GF-D8 (cell line): ENCODE measurements around the gene PPIL1.

Experiments used
- DNase-seq: peaks from one replicate; lab custom pipeline; 2025; lab: John Stamatoyannopoulos, UW

Gene PPIL1

DNA sequence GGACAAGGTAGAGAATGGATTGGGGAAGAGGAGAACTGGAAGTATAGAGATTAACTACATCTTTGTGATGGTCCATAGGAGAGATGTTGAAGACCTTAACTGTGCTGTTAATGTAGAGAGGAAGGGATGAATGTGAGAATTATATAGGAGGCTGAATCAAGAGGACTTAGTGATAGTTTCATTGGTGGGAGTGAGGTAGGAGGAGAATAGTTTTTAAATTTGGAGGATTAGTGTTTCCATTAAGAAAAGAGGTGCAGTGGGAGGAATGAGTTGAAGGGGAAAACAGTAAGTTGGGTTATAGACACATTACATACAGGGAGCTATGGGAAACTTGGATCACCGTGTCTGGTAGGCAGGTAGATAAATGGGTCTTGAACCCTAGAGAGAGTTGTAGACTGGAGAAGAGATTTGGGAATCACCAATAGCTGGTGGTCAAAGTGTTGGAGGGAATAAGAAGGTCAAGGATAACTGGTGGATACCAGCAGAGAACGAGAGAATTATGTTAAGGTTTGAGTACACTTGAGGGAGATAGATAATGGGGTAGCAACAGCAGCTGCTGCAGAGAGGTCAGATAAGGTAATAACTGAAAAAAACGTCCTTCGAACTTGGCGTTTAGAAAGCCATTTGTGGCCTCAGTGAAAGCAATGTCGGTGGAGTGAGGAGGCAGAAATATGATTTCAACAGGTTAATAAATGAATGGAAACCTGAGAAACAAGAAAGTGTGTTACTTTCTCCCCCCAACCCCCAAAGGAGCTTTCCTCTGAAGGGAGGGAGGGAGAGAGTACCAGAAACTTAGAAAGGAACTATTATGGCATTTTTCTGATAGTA lies 14.3 kb upstream of the PPIL1 start:
- no peak for DNase-seq

DNA sequence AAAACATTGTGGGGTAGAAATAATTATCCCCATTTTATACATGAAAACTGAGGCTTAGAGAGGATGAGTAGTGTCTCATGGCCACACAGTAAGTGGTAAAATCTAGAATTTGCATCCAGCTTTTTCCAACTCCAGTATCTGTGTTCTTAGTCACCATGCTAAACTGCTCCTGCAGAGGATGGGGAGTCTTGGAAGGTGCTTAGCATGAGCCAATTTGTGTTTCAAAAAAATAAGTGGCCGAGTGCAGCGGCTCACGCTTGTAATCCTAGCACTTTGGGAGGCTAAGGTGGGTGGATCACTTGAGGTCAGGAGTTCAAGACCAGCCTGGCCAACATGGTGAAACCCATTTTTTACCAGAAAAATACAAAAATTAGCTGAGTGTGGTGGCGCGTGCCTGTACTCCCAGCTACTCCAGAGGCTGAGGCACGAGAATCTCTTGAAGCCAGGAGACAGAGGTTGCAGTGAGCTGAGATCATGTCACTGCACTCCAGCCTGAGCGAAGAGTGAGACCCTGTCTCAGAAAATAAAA lies 13.6 kb upstream of the PPIL1 start:
- no peak for DNase-seq

DNA sequence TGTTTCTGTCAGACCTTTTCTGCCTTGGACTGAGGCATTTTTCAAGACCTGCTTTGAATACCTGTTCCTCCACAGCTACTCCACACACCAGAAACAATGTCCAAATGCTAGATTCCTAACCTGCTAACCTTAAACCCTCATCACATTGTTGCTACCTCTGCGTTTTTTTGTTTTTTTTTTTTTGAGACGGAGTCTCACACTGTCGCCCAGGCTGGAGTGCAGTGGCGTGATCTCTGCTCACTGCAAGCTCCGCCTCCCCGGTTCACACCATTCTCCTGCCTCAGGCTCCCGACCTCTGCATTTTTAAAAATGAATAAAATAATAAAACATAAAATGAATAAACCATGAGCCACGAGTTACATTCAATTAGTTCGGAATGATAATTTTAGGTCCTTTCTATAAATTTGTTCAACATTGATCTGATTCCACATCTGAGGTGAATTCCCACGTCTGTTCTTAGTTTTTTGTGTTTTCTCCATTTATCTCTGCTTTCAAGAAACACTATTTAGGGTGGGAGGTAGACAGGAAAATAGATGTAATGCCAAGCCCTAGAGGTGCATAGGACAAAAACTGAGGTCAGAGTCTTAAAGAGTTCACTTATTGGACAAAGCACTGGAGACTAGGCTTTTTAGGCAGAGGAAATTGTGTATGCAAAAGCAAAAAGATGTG lies 12.5 kb upstream of the PPIL1 start:
- no peak for DNase-seq

DNA sequence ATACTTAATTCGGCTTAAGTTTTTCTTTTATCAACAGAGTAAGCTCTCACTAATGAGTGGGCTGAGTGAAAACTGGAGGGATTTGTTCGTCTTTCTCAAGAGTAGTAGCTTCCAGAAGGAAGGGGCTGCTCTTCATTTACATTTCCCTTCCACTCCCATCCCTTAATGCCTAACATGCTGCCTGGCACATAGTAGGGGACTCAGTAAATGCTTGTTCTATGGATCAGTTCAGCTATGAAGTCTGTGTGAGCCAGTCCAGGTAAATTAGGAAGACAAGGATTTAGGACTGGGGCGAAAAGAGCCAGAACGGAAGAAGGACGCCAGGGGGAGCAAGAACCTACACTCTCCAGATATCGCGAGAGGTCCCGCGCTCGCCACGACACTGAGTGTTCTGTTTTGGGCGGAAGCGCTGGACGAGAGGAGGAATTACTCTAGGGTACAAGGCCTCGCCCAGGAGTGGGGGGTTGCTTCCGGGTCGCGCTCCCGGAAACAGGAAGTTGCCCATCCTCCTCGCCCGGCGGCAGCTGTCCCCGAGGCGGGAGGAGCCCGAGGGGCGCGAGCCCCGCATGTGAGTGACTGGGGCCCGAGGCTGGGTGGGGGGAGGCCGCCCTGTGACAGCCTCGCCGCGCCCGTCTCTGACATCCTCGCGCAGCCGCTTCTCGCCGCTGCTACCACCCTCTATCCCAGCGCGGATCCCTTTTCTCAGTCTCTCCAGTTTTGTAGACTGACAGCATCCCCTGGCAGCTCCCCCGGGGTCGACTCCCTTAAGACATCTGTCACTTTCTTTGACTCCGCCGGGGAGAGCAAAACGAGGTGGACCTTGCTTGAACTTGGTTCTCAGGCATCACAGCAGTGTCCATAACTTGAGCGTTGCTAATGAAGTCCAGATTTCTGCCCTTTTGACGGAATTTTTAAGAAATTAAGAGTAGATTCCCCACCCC lies 11.1 kb upstream of the PPIL1 start, which contains the start of gene C6orf89:
C6orf89 (plus strand) TSS at position 492 of the 941 bp plus-strand sequence. CDS start 13,493 bp downstream, outside the sequence.
- peak; percentile 92 for DNase-seq

DNA sequence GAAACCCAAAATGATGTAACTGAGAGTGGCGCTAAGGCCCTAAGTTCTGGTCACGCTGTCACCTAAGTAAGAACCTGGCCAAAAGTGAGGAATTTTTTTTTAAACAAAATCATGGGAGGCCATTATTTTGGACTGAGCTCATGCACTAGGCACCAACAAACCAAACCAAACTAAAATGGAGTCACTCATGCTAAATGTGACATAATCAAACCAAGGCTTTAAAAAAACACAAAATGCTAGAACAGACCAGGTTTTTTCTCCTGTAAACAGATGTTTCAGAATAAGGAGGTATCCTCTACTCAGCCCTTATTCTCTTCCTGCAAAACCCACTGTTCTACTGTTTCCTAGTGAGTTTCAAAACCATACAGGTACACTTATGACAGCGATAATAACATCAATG lies 10.0 kb upstream of the PPIL1 start:
- no peak for DNase-seq

DNA sequence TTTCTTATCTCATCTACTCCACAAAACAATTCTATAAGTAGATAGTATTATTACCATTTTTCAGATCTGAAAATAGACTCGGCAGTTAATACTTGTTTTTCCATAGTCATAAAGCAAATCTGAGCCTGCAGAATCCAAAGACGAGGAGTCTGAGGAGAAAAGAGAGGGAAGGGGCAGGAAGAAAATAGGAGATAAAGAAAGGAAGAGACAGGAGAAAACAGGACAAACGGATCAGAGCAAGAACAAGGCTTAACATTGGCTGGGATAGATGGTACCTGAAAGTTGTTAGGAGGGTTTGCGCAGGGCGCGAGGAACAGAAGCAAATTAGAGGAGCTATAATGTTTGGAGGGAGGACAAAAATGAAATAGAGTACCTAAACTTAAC lies 639 bp upstream of the PPIL1 start:
- no peak for DNase-seq

DNA sequence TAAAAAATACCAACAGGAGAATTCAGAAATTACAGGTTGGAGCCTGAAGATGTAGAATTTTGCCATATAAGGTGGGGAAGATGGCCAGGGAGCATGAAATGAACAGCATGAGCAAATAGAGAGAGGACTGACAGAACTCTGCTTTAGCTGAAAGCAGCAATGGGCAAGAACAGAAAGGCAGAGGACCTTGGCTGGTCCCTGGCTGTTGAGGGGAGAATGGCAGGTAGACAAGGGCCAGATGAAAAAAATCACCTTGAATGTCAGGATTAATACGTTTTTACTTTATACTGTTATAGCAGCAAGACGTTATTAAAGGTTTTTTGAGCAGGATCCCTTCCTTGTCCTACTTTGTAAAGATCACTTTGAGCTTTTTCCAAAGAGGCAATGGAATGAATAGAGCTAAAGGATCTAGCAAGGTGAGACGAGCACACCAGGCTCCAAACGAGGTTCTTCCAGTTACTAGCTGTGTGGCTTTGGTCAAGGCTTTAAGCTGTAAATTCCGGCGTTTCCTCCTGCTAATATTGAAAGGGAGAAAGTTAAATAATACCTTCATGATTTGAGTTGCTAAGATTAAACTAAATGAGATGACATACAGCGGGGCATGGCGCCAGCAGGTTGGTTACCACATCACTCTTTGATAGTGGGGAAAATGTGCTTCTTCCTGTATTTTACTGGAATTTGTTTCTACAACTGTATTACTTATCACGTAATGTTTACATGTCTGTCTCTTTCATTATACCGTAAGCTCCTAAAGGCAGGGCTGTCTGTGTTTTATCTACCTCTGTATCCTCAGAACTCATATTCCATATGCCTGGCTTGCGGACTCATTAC lies 776 bp downstream of the PPIL1 start:
- no peak for DNase-seq

DNA sequence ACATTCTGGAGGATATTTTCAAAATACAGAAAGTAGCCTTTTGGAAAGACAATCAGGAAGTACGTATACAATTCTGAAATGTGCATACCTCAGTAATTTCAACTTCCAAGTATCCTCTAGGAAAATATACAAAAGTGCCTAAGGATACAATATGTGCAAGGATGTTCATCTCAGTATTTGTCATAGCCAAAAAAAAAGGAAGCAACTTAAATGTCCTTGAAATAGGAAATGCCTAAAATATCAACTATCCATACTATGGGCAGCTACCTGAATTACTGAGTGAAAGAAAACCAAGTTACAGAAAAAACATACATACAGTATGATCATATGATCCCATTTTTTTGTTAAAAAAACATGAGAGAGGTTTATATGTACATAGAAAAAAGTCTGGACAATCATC lies 1.5 kb downstream of the PPIL1 start:
- no peak for DNase-seq

DNA sequence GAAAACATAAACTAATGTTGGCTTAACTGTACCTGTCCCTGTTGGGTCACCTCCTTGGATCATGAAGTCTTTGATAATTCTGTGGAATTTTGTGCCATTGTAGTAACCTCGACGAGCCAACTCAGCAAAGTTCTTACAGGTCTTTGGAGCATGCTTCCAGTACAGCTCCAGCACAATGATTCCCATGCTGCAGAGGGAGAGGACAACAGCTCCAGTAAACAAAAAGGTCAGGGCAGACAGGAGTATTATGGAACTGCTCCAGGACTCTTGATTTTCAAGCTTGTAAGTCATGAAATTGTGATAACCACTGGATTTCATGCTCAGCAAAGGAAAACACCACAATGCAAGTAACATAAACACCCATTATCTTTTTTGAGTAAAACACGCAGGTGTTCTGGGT lies 2.9 kb downstream of the PPIL1 start:
- no peak for DNase-seq

DNA sequence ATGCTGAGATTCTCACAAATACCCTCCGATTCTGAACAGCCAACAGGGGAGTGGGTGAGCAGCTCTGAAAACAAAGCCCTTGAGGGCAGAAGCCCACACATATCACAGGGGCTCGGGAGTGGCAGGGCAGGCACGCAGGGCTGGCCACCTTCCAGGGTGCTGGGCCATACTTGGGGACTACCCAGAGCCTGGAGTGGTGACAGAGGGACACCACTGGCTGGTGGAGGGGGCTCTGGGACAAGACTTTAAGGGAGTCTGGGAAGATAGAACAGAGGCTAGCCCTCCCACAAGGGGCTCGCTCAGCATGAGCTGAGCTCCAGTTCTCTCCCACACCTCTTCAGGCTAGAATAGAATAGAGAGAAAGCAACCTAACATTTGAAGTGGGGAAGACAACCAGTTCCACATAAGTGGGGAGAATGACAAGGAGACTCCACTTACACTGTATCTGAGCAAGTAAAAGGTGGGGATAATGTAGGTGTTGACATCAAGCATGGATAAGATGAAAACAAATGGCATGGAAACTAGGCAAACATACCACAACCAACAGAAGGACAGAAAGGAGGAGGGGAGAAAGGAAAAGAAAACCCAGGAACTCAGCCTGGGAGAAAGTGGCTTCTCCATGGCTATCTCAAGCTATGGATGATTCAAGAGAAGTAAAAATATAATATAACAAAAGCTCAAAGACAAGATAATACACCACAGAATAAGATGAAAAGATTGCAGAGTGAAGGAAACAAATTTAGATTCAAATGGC lies 7.0 kb downstream of the PPIL1 start:
- no peak for DNase-seq

DNA sequence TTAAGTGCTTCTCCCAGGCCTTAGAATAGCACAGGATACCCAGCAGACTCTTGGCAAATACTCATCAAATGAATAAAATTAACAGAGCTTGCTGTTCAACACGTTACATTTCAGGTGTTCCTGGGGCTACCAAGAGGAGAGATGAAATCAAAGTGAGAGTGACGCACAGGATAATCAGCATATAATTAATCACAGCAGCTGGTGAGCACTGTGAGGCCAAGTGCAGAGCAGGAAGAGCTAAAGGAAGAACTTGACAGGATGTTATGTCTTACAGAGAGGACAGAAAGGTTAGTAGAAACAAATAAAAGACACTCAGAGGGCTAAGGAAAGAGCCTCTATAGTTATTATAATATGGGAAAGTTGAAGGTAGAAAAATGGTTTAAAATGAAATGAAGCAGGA lies 8.8 kb downstream of the PPIL1 start:
- DNase-seq, result no peak

DNA sequence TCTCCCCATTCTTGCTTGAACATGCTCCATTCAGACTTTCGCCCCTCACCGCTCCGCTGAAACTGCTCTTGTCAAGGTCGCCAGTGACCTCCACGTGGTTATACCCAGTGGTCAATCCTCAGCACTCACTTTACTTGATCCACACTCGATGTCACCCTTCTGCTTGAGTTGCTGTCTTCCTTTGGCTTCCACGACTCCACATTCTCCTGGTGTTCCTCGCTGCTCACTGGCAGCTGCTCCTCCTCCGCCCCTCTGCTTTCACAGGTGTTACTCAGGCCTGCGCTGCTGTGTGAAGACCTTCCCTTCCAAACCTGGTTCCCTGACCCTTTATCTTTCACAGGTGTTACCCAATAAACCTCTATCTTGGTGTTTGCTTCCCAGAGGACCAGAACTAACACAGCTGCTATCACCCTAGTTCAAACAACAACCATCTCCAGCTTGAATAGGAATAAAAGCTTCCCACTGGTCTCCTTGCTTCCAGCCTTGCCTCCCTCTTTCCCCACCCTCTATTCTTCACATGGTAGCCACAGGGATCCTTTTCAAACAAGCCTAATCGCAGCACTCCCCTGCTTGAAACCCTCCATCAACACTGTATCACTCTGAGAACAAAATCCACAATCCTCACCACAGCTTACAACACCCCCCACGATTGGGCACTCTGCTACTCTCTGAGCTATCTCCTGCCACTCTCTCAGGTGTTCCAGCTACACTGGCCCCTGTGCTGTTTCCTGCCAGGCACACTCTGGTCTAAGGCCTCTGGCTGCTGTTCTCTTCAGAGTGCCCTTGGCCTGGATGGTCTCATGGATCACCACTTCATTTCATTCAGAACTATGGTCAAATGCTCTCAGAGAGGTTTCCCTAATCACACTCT lies 10.7 kb downstream of the PPIL1 start:
- DNase-seq, result no peak

DNA sequence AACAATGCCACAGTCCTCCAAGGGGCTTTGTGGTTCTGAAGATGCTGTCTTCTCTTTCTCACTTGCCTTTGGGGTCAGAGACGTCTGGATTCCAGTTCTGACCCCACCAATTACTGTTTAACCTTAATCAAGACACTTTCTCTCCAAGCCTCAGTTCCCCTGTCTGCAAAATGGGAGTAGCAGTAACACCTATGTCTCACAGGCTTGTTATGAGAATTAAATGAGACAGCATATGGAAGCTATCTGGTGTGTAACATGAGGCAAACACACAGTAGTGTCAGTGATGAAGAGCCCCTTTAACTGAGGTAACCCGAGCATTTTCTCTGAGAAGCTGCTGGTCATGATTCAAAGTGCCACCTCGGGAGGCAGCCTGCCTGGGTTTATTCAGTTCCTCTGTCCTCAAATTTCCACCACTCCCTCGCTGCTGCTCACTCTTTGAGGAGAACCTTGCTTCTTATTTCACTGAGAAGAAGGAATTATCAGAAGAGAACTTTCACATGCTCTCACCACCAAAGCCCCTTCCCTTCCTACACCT lies 11.7 kb downstream of the PPIL1 start:
- no peak for DNase-seq

DNA sequence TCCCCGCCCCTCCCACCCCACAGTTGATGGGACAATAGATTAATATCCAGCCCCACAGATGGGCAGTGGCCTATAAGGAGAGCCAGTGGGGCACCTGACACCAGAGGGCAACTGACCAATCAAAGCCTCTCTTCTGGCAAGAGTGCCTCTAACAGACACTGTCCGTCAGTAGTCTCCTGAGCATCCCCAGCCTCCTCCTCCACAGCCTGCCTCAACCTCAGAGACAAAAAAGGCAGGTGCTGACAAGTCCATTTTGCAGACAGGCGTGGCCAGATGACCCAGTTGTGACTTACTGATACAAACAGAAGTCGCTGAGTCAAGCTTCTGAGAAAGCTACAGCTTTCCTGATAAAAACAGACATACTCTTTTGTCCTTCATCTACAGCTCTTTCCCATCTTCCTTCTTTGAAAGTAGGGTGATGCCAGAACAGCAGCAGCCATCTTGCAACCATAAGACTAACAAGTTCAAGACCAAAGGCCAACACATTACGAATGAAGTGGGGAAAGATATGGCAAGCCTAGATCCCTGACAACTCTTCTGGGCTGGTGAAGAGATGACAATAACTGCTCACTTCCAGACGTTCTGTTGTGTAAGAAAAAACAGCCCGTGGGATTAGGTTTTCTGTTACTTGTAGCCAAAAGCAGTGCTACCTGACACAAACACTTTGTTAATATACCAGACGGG lies 12.3 kb downstream of the PPIL1 start:
- no peak for DNase-seq

DNA sequence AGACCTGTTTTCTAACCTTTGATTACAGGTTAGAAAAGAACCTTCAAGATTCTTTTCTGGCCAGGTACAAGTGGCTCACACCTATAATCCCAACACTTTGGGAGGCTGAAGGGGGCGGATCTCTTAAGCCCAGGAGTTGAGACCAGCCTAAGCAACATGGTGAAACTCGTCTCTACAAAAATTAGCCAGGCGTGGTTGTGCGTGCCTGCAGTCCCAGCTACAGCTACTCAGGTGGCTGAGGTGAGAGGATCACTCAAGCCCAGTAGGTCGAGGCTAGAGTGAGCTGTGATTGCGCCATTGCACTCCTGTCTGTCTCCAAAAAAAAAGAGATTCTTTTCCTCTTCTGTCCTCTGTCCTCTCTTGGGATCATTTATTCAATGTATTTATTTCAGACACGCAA lies 14.5 kb downstream of the PPIL1 start:
- DNase-seq, result no peak

DNA sequence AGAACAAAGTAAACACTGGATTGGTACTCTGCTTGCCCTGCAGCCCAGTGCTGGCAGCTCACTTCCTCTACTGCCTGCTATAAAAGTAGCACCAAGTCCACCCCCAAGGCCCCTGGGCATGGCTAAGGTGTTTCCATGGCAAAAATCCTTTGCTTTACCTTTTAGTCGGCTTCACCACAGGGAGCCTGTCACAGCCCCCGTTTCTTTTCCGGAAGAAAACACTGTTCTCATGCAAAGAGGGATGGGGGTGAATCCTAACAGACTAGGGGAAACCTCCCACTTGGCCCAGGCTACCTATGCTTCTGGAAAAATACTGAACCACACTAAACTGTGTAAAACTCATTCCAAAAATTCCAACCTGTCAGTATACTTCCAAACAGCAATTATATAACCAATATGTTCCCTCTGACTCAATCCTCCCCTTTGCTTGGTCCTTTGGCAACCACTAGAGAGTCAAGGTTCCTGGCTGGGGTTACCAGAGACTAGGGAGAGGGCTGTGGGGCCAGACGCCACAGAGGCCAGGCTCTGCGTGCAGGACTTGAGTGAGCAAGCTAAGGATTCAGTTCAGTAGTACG lies 16.1 kb downstream of the PPIL1 start:
- no peak for DNase-seq

DNA sequence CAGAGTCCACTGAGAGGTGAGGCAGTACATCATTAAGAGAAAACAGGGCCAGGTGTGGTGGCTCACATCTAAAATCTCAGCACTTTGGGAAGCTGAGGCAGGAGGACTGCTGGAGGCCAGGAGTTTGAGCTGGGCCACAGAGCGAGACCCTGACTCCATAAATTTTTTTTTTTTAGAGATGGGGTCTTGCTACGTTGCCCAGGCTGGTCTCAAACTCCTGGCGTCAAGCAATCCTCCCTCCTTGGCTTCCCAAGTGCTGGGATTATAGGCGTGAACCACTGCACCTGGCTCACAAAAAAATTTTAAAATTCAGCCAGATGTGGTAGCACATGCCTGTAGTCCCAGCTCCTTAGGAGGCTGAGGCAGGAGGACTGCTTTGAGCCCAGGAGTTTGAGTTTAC lies 17.3 kb downstream of the PPIL1 start:
- no peak for DNase-seq

DNA sequence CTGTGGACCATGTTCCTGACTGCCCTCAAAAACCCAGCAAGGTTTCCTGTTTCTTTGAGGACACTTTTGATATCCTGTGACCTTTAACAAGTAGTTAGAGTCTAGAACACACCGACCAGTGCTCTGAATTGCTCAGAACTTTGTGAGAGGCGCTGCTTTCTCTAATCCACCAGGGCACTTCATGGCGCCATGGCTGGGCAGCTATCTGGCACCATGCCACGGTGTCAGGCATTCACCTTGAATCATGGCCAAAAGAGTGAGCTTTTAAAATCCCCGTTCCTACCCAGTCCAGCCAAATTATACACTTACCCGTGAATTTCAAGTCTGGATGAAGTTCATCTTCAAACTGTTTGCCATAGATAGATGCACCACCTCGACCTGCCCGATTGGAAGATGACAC lies 18.3 kb downstream of the PPIL1 start:
- no peak for DNase-seq
